ENCODE results near the gene WASHC4.

The WASHC4 gene

DNA sequence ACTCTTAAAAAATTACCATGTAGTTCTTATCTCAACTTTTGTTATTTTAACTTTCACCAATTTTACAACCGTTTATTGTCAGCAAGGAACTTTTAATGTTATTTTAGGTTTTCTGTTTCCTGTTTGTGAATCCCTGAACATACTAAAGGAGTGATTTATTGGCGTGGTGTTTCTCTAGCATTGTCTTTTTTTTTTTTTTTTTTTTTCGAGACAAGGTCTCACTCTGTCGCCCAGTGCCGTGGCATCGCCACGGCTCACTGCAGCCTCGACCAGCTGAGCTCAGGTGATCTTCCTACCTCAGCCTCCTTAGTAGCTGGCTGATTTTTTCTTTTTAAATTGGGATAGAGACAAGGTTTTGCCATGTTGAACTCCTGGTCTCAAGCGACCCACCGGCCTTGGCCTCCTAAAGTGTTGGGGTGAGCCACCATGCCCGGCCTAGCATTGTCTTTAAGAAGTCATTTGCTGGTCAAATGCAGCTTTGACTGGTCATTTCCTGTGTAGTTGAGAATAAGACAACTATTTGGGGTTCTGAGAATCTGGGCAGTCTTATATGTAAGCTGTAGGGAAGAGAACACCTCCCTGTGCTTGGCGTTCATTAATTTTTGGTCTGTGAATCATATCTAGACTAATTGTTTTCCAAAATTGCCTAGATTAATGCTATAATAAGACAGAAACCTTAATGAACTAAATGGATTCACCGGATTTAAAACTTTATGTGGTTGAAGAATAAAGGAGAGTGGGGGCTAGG lies 2.1 kb downstream of the WASHC4 start:
- peaks cover 4% of the 10 kb centered on the region in 2 donors for H3K9me3 Mint-ChIP-seq
- H3K27ac Mint-ChIP-seq = no peak overlapping the region
- H3K4me3 Mint-ChIP-seq = peak overlapping the region; percentile 94 to 99
- DNase-seq (no peak), ATAC-seq (no peak)
- H3K27me3 Mint-ChIP-seq = peaks cover 6% of the 10 kb centered on the region
- peaks cover 43% of the 10 kb centered on the region for H3K4me1 Mint-ChIP-seq

DNA sequence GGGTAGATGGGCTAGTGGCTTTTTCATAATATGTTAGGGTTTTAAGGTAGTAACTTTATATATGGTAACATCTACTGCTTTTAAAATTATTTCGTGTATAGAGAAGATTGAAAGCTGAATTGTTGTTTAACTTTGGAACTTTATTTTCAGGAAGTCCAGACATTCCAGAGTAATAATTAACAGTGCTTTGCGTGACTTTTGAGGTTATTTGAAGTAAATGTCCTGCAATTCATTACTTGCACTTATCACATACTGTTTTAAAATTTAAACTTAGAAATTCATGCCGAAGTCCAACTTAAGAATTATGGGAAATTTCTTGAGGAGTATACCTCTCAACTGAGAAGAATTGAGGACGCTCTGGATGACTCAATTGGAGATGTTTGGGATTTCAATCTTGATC lies 3.3 kb downstream of the WASHC4 start:
- ATAC-seq (no peak), DNase-seq (no peak)
- Mint-ChIP-seq H3K4me1 (peaks cover 43% of the 10 kb centered on the region), H3K9me3 (no peaks in the 10 kb centered on the region), H3K27ac (no peak overlapping the region), H3K27me3 (no peaks in the 10 kb centered on the region), H3K4me3 (peak overlapping the region in 1 of 2 donors; percentile 19)

DNA sequence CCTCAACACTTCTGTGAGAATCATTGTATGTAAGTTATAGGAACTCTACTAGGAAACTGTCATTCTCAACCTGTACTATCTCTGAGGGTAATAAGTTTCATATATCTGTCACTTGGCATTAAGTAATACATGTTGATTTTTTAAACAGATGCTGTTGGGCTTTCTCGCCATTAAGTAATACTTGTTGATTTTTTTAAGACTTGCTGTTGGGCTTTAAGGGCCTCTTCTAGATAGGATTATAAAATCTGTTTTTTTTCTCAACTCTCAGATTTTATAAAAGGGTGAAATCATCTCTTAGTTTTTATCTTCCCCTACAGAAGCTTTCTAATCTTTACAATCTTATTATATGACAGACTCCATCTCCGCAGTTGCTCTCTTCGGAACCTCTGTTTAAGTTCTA lies 5.6 kb downstream of the WASHC4 start:
- H3K4me3 Mint-ChIP-seq = no peak overlapping the region
- H3K27me3 Mint-ChIP-seq = no peaks in the 10 kb centered on the region
- no peak overlapping the region for H3K27ac Mint-ChIP-seq
- no peaks in the 10 kb centered on the region for H3K9me3 Mint-ChIP-seq
- DNase-seq = no peak
- ATAC-seq = no peak
- H3K4me1 Mint-ChIP-seq = peaks cover 37% of the 10 kb centered on the region

DNA sequence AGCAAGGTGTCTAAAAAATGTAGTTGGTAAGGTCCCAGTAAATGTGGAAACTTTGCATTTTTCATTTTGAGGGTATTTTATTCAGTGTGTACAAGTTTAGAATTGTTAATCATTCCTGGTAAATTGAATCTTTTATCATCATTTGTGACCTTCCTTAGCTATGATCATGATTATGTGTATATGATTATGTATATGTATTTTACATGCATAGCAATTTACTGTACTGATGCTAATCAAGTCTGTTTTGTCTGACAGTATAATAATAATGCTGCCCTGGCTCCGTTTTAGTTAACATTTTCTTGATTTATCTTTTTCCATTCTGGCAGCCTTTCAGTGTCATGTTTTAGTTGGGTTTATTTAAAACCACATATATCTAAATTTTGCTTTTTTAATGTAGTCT lies 9.4 kb downstream of the WASHC4 start:
- no peak for DNase-seq
- no peak for ATAC-seq
- H3K27me3 Mint-ChIP-seq = no peaks in the 10 kb centered on the region
- no peak overlapping the region for H3K4me3 Mint-ChIP-seq
- no peak overlapping the region for H3K27ac Mint-ChIP-seq
- H3K4me1 Mint-ChIP-seq = peaks cover 16% of the 10 kb centered on the region
- no peaks in the 10 kb centered on the region for H3K9me3 Mint-ChIP-seq

DNA sequence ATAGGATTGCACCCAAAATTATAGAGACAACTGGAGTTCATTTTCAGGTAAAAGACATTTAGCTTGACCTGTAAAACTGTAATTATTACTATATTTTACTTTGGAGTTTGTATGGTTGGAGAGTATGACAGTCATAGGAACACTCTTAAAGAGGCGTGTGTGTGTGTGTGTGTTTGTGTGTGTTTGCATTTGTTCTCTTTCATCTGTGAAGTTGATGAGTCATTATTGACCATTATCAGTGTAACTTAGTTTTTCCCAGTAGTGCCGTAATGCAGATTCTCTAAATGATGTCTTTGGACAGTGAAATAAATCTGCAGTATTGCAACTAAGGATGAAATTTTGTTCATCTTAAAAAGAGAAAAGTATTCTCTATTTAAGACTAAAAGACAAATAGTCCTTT lies 13.0 kb downstream of the WASHC4 start:
- Mint-ChIP-seq H3K4me3 (no peak overlapping the region), H3K9me3 (no peaks in the 10 kb centered on the region), H3K4me1 (peaks cover 6% of the 10 kb centered on the region), H3K27me3 (no peaks in the 10 kb centered on the region), H3K27ac (no peak overlapping the region)
- DNase-seq (no peak), ATAC-seq (no peak)

DNA sequence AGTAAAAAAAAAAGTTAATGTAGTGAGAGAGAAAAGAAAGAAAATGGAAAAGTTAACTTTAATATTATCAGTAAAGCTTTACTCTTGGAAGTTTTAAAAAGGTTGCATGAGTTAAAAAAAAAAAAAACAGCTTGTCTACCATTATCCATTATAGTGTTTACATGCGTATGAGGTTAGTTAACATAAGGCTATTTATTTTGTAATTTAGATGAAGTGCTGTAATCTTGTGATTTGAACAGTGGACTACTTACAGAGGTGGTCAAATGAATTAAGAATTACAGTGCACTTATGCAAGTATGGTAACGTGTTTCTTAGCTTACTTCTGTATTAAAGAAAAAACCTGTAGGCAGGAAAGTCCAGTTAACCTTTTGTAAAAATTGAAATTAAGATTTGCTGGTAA lies 30.7 kb downstream of the WASHC4 start:
- Mint-ChIP-seq H3K27me3 (no peaks in the 10 kb centered on the region), H3K4me3 (no peak overlapping the region), H3K4me1 (no peaks in the 10 kb centered on the region), H3K9me3 (no peaks in the 10 kb centered on the region), H3K27ac (no peak overlapping the region)
- ATAC-seq = no peak
- DNase-seq = no peak

DNA sequence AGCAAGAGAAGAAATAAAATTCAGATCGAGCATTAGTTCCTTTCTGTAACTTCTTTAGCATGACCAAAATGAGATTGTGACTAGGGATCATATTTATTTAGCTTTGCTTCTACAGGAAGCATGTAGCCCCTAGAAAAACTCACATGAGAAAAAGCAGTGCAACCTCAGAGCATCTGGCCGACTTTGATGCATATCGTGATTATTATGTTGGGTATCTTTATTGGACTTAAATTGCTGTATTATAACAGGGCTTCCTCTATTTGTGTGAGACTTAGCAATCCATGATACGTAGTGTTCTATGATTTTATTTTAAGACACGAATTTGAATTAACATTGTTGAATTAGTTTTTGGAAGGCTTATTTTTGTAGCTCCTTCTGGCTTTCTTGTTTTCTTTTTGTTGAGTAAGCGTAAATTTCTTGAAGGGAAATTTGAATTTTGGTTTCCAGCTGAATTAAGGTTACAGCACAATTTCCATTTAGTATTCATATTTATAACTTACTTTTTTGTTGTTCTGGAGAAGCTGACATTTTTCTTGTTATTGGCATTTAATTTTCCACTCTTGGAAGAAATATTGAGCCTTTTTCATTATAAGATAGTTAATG lies 33.9 kb downstream of the WASHC4 start:
- Mint-ChIP-seq H3K4me3 (no peak overlapping the region), H3K27ac (no peak overlapping the region), H3K27me3 (no peaks in the 10 kb centered on the region), H3K9me3 (no peaks in the 10 kb centered on the region), H3K4me1 (no peaks in the 10 kb centered on the region)
- no peak for ATAC-seq
- DNase-seq = no peak

DNA sequence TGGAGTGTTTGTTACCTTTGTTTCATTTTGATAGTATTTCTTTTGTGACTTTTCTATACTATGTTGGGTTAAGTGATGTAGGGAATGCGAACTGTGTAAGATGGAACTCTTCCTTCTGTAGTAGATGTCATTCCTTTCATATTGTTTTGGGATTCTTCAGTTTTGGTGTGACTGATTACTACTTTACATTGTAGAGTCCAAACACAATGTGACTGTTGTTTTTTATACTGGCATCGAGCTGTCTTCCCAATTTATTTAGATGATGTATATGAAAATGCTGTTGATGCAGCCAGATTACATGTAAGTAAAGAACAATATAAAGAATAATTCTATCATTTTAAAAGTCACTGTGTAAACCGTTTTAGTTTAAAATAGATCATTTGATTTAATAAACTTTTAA lies 34.7 kb downstream of the WASHC4 start:
- Mint-ChIP-seq H3K27ac (no peak overlapping the region), H3K27me3 (no peaks in the 10 kb centered on the region), H3K4me1 (no peaks in the 10 kb centered on the region), H3K9me3 (no peaks in the 10 kb centered on the region), H3K4me3 (no peak overlapping the region)
- no peak for ATAC-seq
- DNase-seq = no peak

DNA sequence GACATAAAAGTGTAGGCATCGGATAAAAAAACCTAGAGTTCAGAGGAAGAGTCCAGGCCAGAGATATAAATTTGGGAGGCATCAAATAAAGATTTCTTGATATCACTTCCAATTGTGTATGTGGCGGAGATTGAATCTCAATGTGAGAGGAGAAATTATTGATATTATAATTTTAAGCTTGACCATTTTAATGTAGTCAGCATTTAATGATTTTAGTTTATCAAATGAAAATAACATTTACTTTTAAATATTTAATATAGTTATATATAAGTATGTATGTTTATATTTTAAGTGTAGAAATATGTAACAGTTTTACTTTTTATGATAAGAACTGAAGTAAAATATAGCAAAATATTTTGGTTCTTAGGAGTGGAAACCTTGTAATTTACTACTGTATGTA lies 48.7 kb downstream of the WASHC4 start:
- Mint-ChIP-seq H3K9me3 (no peaks in the 10 kb centered on the region), H3K4me1 (no peaks in the 10 kb centered on the region), H3K4me3 (no peak overlapping the region), H3K27me3 (no peaks in the 10 kb centered on the region), H3K27ac (no peak overlapping the region)
- ATAC-seq = no peak
- no peak for DNase-seq

DNA sequence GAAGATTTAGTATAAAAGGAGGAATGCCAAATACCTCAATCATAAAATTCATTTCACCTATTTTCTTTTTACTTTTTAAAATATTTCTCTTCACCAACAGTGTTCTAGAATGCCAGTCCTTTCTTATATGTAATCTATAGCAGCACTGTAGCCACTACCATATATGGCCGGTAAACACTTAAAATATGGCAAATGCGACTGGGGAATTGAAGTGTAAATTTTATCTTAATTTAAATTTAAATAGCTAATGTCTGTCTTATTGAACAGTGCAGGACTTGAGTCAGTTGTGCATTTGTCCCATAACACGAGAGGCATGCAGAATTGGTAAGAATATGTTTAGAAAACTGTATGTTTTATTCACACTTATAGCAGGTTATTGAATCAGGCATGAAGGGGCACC lies 50.1 kb downstream of the WASHC4 start:
- H3K4me3 Mint-ChIP-seq = no peak overlapping the region
- ATAC-seq (no peak), DNase-seq (no peak)
- H3K27me3 Mint-ChIP-seq = no peaks in the 10 kb centered on the region
- no peak overlapping the region for H3K27ac Mint-ChIP-seq
- no peaks in the 10 kb centered on the region for H3K9me3 Mint-ChIP-seq
- no peaks in the 10 kb centered on the region for H3K4me1 Mint-ChIP-seq

DNA sequence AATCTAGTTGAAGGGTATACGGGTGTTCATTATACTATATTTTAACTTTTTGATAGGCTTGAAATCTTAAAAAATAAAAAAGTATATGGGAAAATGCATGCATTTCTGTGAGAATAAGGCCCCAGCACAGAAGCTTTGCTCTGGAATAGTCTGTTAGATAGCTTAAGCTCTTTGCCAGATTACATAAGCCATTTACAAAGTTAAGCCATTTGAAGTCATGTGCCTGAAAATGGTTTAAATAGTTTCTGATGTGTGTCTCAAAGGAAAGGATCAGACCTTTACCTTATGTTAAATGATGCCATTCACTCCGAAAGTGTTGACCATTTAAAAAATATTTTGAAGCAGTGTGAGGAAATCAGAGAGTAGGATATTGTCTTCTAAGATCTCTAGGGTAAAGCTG lies 51.3 kb downstream of the WASHC4 start:
- ATAC-seq (no peak), DNase-seq (no peak)
- H3K4me1 Mint-ChIP-seq = no peaks in the 10 kb centered on the region
- no peaks in the 10 kb centered on the region for H3K9me3 Mint-ChIP-seq
- H3K27ac Mint-ChIP-seq = no peak overlapping the region
- no peaks in the 10 kb centered on the region for H3K27me3 Mint-ChIP-seq
- H3K4me3 Mint-ChIP-seq = no peak overlapping the region

DNA sequence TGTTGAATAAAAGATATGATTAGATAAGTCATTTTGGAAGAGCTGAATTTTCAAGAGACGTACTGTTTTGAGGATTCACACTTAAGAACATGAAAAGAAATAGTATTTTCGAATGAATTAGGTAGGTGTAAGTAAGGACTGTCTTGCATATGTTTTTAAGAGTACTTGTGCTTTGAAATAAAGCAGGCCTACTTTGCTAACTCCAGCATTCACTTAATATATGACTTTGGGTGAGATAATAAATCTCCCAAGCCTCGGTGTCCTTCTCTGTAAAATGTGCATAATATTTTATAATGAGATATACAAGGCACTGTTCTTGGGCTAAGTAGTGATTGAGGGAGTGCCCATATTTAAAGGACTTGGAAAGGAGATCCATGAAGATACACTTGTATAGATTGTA lies 54.6 kb downstream of the WASHC4 start:
- ATAC-seq = no peak
- DNase-seq = no peak
- Mint-ChIP-seq H3K9me3 (no peaks in the 10 kb centered on the region), H3K4me3 (no peak overlapping the region), H3K27me3 (no peaks in the 10 kb centered on the region), H3K4me1 (no peaks in the 10 kb centered on the region), H3K27ac (no peak overlapping the region)

DNA sequence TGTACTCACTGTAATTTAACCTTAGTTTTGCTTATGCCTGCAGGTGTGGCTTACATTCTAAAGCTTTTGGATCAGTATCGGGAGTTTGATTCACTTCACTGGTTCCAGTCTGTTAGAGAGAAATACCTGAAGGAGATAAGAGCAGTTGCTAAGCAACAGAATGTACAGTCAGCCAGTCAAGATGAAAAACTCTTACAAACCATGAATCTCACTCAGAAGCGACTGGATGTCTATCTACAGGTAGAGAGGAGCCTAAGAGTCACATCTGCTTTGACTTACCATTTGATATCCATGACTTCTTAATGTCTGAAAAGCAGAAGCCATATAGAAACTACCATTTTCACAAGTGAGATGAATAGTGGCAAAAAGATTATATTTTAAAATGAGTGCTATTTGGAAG lies 56.5 kb downstream of the WASHC4 start:
- DNase-seq (no peak), ATAC-seq (no peak)
- Mint-ChIP-seq H3K4me3 (no peak overlapping the region), H3K4me1 (no peaks in the 10 kb centered on the region), H3K27ac (no peak overlapping the region), H3K9me3 (no peaks in the 10 kb centered on the region), H3K27me3 (no peaks in the 10 kb centered on the region)

DNA sequence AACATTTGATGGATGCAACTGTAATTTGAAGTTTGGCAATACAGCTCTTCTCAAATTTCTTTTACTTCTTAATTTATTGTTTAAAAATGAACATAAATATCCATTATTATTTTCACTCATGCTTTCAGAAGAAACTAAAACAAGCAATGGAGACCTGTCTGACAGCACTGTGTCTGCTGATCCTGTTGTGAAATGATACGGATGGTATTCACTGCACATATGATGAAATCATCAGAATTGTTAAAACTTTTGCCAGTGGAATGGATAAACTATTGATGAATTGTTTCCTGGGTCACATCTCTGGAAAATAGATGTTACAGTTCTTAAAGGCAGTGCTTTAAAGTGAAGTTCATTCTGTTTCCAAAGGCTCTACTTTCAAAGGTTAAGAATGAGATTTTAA lies 59.2 kb downstream of the WASHC4 start:
- DNase-seq = no peak
- Mint-ChIP-seq H3K9me3 (no peaks in the 10 kb centered on the region), H3K27ac (no peak overlapping the region), H3K4me1 (no peaks in the 10 kb centered on the region), H3K27me3 (no peaks in the 10 kb centered on the region), H3K4me3 (no peak overlapping the region)
- ATAC-seq = no peak

DNA sequence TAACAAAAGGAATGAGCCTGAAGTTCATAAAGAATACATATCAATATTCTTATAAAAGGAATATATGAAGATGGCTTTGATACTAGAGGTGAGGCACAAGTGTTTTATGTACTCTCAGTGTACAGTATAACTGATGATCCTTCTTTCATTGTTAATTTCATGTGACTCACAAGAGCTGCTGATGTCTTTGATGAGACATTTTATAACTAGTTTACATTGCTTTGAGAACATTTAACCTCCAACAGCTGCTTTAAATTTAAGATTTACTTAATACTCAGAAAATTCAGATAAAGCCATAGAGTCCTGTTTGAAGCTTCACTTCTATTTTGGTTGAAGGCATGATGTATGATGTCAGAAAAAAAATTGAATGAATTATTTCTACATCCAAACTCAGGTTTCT lies 59.8 kb downstream of the WASHC4 start:
- no peaks in the 10 kb centered on the region for H3K9me3 Mint-ChIP-seq
- H3K4me3 Mint-ChIP-seq = no peak overlapping the region
- H3K4me1 Mint-ChIP-seq = no peaks in the 10 kb centered on the region
- no peak for ATAC-seq
- no peak overlapping the region for H3K27ac Mint-ChIP-seq
- DNase-seq = no peak
- no peaks in the 10 kb centered on the region for H3K27me3 Mint-ChIP-seq

DNA sequence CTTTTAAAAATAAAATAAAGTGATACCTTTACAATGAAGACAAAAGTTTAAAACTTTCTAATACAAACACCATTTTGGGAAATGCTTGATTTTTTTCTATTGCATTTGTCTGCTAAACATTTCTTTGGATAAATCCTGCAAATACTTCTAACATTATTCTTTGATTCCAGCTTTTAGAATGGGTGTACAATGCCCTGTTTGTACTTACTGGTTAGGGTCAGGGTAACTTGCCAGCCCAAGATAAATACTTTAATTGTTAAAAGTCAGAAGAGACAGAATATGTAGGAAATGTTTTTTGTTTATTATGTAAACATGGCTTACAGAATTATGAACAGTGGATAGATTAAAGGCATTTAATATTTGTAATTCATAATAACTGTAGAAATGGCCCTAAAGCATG lies 60.5 kb downstream of the WASHC4 start:
- H3K27me3 Mint-ChIP-seq = no peaks in the 10 kb centered on the region
- ATAC-seq (no peak), DNase-seq (no peak)
- no peaks in the 10 kb centered on the region for H3K4me1 Mint-ChIP-seq
- H3K9me3 Mint-ChIP-seq = no peaks in the 10 kb centered on the region
- H3K4me3 Mint-ChIP-seq = no peak overlapping the region
- H3K27ac Mint-ChIP-seq = no peak overlapping the region

DNA sequence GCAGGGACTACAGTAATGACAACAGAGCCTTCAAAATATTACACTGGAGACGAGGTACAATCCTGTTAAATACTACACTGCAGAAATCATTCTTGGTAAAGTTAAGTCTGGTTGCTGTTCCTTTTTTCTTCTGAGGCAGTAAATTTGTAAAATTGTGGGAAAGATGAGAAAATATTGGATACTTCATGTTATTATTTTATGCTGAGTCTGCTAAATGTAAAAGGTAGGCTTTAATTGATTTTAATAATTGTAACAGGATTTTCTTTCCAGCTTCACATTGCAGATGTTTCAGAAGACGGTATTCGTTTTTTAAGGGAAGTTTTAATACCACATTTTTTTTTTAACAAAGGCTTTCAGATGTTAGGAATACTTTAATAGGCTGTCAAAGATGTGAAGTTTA lies 62.6 kb downstream of the WASHC4 start:
- no peak overlapping the region for H3K4me3 Mint-ChIP-seq
- no peaks in the 10 kb centered on the region for H3K27me3 Mint-ChIP-seq
- H3K9me3 Mint-ChIP-seq = no peaks in the 10 kb centered on the region
- H3K27ac Mint-ChIP-seq = no peak overlapping the region
- no peaks in the 10 kb centered on the region for H3K4me1 Mint-ChIP-seq
- ATAC-seq = no peak
- no peak for DNase-seq
